8988T (cell line): Measurements from ENCODE around the gene RGSL1.
A peak's percentile ranks its signal among the peaks of the same experiment; 100 is the strongest.

Source experiments
- DNase-seq: peaks from one replicate; pipeline ENCODE4 v3.0.0; 2011

The RGSL1 gene

DNA sequence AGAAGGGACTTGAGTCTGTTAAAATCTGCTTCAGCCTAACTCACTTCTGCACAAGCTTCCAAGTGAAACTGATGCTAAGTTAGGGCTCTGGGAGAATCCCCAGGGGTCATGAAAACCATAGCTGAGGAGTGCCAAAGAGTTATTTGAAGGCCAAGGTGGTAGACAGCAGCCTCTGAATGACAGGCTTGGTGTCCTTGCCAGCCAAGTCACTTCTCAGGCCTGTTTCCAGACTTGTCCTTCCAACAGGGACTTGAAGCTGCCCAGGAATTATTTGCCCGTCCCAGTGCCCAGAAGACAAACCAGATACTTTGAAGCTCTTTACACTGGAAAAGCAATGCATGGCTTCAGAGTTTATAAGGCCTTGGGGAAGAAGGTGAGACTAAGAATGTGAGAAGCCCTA lies 105.5 kb downstream of the RGSL1 start:
- DNase-seq = no peak

GRCh38 chr1:182556279-182556678 lies 106.3 kb downstream of the RGSL1 start:
- DNase-seq = no peak

DNA sequence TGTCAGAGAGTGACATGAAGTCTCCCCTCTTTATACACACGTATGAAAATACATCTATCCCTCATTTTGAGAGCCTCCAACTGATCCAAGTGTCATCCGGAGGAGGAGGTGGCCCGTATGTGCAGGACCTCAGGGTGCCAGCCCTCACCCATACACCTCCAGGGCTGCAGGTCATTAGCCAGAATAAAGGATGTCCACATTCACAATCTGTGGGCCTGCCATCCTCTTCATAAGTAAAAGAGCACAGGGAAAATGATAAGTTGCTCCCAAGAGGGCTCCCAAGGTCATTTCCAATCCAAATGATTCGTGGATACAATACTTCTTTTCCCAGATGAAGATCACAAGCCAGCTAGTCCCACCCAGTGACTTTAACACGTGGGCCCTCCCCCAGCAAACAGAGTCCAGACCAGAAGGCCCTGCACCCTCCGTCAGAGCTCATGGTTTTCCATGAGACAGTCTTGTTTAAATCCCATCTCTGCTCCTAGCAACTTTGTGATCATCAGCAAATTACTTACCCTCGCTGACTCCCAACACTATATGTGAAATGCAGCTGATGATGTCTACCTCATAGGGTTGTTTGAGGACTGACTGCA lies 110.5 kb downstream of the RGSL1 start:
- no peak for DNase-seq

- no peak for DNase-seq
These were observed 111.5 kb downstream of the RGSL1 start for GRCh38 chr1:182561456-182561855.

- no peak for DNase-seq
These were observed 113.1 kb downstream of the RGSL1 start for GRCh38 chr1:182563095-182563494.

DNA sequence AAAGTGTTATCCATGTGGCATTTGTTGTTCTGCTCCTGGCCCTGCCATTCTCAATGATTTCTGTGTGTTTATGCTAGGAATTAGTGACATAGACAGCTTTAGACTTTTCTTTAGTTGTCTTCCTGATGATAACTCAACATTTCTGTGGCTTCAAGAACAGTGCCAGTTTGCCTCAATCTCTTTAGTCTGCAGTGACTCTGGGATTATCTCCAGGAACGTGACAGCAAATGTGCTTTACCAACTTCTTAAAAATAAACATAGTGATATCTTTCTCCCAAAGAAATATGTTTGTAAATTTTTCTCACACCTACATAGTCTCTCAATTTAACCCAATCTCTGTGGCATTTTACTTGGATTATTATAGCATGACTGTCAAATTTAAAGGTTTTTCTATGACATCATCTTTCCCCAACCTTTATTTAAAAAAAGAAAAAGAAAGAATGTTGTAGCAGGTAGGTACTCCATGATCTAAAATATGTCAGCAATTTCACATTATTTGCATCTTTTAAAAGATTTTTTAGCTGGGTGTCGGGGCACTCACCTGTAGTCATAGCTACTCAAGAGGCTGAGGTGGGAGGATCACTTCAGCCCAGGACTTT lies 114.6 kb downstream of the RGSL1 start:
- no peak for DNase-seq

- no peak for DNase-seq
These were observed 115.6 kb downstream of the RGSL1 start for GRCh38 chr1:182565537-182565936.

DNA sequence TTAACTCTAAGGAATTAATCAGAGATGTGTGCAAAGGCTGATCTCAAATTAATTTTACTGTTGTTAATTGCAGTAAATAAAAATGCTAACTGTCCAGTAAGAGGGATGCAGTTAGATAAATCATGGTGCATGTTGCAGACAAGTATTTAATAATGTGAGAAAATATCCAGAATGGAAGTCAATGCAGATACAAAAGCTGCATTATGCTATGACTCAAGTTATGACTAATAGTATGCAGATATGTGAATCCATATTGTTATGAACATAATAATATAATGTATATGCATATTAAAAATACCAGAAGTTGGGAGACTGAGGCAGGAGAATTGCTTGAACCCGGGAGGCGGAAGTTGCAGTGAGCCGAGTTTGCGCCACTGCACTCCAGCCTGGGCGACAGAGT lies 117.7 kb downstream of the RGSL1 start:
- DNase-seq = no peak

DNA sequence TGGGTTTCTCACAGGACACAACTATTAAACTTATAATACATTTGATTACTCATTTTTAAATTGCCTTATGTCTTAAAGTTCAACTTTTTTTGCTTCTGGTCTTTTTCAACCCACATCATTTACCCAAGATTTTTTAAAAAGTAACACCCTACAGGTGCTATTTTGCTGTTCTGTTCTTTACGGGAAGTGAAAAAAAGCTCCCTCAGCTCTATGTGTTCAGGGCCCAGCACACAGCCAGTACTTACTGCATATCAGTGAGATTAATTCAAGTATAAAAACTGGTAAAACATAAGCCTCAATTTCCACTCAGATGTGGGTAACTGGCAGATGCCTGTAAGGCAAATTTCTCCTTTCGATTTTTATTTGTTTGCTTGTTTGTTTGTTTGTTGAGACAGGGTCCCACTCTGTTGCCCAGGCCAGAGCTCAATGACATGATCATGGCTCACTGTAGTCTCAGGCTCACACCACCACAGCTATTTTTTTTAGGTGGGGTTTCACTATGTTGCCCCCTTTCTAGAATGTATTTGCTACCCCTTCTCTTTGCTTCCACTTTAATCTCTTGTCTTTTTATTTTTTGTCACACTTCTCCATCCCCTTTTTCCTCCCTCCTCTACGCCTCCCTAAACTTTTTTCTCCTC lies 118.8 kb downstream of the RGSL1 start:
- no peak for DNase-seq

- no peak for DNase-seq
These were observed 120.1 kb downstream of the RGSL1 start for GRCh38 chr1:182569939-182570610.

DNA sequence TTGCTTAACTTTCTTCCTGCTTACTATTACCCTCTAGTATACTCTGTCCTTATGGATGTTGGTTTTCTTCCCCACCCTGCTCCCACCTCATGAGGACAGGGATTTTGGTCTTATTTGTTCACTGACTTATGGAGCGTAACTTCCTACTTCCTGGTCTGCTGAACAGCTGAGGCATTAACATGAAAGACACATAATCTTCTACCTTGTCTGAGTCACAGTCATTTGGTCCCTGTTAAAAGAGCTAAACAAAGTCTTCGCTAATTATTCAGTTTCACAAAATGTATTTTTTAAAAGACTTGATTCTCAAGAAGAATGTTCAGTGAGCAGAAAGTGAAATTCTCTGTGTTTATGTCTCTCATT lies 120.6 kb downstream of the RGSL1 start:
- no peak for DNase-seq

DNA sequence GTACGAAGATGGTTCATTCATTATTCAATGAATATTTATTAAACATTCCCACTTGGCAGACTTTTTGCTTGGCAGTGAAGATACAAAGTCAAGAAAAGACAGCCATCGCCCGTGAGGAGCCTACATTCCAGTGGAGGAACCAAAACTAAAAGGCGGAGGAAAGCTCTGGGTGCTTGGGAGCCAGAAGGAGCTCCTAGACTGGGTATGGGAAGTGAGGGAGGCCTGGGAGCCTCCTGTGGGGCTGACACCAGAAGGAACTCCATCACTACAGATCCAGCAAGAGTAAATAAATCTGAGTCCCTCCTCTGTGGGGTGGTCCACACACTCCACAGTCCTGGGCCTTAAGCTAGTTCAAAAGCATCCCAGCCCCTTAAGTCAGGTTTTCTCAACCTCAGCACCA lies 124.2 kb downstream of the RGSL1 start:
- DNase-seq = no peak

DNA sequence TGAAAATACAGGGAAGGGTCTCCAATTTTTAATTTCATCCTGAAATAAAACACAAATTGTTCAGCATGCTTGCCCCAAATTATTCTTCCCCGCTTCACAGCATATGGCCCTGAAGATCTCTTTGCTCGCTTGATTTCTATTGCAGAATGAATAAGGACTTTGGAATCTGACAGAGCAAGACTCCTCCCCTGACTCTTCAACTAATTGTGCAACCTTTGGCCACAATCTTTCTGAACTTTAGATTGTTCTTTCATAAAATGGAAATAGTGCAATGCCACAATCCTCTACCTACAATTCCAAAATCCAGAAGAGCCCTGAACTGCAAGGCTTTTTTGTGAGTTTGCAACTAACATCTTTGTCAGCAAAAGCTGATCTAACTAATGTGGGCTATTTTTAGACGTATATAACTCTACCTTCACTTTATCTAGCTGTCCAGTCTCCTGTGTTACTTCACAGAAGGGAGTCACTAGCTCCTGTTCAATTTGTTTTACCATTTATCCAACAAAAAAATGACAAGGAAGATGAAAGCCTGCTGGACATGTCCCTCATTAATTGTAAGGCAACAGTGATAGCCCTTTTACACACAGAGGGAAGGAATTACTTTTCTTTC lies 125.7 kb downstream of the RGSL1 start:
- no peak for DNase-seq

DNA sequence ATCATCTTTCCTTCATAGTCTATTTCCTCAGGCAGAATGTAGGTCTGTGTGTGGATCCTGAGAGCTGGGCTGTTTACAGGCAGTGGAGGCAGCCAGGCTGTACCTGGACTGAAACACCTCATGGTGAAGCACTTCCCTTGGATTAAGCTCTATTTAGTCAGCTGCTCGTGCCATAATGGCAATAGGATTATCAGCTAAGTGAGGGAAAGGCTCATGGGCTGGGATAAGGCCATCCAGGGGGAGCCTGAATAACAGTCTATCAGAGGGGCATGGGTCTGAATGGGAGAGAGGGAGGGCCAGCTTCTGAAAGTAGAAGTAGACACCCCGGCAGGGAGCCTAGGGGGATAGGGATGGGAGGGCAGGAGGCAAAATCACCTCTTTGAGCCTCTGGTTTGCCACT lies 130.8 kb downstream of the RGSL1 start:
- no peak for DNase-seq

DNA sequence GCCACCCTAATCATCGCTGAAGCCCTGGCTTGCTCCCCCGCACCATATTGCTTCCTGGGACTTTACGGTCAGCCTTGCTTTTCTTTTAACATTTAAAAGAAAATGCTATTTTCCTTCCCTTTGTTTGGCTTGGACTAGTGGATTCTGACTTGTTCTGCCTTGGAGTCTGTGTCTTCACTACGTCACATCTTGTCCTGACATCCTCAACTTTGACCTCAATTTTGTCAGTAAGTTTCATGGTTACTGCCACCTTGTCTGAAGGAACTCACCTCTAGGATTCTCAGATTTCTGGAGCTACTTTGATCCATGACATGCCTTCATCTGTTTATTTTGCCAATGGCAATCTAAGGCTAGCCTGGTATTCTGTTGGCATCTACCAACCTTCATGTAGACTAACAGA lies 134.8 kb downstream of the RGSL1 start:
- no peak for DNase-seq

DNA sequence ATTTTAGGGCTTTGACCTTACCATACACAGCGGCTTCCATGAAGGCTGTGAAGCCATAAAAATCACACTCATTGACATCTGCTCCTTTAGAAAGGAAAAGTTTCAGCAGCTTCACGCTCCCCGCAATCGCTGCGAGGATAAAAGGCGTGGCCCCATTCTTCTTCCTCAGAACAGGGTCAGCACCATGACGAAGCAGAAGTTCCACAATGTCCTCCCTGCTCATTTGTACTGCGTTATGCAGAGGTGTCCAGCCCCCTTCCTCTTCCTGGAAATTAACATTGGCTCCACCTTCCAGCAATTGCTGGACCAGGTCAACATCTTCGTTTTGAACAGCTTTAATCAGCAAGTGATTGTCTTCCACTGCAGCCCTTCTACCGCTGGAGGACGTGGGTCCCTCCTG lies 136.4 kb downstream of the RGSL1 start:
- no peak for DNase-seq

GRCh38 chr1:182587093-182587492 lies 137.1 kb downstream of the RGSL1 start:
- DNase-seq = no peak

- no peak for DNase-seq
These were observed 137.9 kb downstream of the RGSL1 start for GRCh38 chr1:182587666-182588499.

GRCh38 chr1:182588500-182589396 lies 138.8 kb downstream of the RGSL1 start, which contains the start of gene RNASEL:
Gene RNASEL, minus strand, starts transcription at chr1:182589256. Its CDS starts 2,450 bp downstream, at chr1:182586806.
- peak; percentile 39 for DNase-seq

- DNase-seq = no peak
These were observed 139.6 kb downstream of the RGSL1 start for GRCh38 chr1:182589520-182589919.

DNA sequence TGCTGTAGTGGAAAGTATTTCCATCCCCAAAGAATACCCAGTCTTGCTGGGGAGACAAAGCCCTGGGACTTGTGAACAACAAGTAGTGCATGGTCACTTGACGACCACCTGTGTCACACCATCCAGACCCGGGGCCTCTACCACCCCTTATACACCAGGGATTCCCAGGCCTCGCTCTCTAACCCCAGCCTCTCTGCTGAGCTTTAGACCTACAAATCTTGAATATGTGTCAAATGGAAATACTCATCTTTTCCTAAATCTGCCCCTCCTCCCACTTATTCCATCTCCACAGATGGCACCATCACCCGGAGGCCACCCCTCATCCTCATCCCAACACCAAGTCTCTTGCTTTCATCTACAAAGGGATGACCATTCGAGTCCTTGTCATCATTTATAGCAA lies 140.0 kb downstream of the RGSL1 start:
- no peak for DNase-seq
